HG02840 (cell line): Measurements from ENCODE around the gene GYPC.
"Not testable (repeated sequence)": the region's sequence is repeated elsewhere in the genome, so short reads cannot be mapped to it uniquely, and the experiment has no call there.

ENCODE experiments used
- ATAC-seq: cut with Tn5 transposase; IDR thresholded peaks from one replicate; pipeline ENCODE4 v1.9.1; 2021; ENCODE audit warnings: mild to moderate bottlenecking, moderate library complexity, moderate number of reproducible peaks; ENCODE audit not compliant: unreplicated experiment, low FRiP score

Gene GYPC

GRCh38 chr2:126655500-126656430, at the start of gene GYPC:
GYPC (plus strand) TSS chr2:126656158; CDS start chr2:126656264, 106 bp downstream.
- ATAC-seq: peak; percentile 37

DNA sequence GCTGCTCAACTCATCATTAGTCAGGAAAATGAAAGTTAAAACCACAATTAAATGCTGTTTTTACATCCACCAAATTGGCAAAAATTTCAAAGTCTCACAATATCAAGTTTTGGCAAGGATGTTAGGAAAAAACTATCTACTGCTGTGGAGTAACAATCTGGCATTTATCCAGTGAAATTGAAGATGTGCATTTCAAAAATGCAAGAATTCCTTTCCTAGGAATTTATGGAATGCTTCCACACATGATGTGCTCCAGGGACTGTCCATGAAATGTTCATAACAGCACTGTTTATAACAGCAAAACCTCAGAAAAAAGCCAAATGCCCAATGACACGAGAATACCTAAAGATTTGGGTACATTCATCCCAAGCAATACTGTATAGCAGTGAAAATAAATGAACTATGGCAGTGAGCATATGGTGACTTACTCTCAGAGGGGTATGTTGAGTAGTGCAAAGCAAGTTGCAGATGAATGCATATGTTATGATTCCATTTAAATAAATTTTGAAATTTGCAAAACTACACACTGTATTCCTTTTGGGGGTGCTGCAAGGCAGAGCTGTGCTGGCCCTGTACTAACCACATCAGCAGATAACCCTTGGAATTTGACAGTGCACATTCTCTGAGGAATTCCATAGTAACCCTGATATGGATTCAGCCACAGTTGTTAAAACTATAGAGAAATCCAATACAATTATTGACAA, 41.3 kb upstream of the GYPC start:
- no peak for ATAC-seq

DNA sequence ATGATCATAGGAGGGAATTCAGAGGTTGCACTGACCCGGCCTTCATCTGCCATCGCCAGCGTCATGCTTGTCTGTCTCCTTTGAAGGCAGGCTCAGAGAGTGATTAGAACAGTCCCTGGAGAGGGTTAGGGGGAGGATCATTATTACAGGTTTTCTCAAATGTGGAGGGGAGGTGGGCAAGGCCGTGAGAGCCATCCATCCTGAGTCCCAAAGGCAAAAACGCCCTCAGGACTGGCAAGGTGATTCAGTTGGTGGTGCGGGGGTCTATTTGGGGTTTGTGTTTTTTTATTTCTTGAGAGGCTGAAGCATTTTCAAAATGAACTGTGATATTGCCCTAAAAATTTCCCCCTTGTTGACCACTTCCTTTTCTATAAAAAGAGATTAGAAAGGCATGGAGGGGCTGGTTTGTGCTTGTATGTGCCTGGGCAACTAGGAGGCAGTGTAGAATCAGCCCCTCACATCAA, 39.3 kb upstream of the GYPC start:
- ATAC-seq: no peak

- no peak for ATAC-seq
Measured at GRCh38 chr2:126620302-126620701, 35.7 kb upstream of the GYPC start.

DNA sequence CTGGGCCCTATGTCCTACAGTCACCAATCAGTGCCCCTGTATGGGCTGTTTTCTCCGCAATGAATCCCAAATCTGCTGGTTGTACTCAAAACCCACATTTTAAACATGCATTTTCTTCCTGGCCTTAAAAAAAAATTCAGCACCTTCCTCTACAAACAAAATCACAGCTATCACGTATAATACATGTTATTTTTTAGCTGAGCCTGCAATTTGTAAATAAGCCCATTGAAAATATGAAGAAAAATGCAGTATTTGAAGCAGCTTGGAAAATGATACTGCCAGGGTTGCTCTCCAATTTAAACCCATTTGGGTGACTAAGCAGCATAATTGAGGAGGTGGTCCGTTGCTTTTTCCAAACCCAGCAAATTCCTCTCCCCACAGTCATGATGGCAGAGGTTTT, 33.0 kb upstream of the GYPC start:
- no peak for ATAC-seq

DNA sequence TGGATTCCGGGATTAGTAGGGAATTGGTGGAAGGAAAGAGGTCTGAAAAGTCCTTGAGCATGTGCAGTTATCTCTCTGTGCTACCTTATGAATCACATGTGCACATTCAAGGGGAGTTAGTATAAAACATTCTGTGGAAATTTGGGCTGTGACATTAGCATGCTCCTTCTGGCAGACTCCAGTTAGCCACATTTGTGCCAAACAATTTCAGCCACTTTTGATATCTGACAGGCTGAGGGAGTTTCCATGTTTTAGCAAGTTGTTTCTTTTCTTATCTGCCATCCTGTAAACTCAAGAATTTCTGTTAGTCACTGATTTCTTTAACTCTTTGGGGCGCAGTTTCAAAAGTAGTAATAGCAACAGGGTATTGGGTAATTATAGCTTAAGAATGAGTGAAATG, 28.3 kb upstream of the GYPC start:
- ATAC-seq: no peak

DNA sequence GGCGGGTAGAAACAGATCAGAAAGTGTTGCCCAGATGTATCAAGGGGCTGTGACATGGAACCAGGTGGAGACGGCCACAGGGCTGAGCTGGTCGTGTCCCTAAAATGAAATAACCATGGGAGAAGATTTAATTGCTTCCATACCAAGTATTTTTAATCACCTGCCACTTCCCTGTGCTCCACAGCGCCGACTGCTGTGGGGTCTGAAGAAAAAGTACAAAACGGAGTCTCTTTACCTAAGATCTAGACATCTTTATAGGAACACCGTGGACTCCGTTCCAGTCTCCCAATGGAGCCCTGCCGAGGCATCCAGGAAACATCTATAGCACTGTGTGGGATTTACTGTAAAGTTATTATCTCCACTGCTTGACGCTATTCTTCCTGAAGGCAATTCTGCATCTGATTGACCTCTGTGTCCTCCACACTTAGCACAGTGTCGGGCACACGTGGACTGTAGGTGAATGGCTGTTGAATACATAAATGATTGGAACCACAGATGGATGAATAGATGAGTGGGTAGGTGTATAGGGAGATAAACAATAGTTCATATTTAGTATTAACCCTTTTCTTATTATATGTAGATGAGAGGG, 21.6 kb upstream of the GYPC start:
- no peak for ATAC-seq

DNA sequence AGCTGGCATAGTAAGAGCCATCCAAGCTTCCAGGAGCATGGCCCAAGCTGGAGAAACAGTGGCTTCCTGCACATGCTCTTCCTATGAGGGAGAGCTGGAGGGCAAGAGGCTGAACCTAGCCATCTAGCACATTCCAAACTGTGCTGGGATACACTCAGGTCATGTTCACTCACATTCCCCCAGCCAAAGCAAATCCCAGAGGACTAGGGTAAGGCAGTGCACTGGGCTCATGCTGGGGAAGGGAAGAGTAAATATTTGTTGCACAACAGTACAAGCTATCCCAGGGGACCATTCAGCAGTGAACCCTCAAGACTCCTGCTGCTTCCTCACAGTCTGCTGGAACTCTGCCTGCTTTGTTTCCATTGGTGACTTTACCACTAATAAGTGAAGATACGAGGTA, 20.7 kb upstream of the GYPC start:
- no peak for ATAC-seq

DNA sequence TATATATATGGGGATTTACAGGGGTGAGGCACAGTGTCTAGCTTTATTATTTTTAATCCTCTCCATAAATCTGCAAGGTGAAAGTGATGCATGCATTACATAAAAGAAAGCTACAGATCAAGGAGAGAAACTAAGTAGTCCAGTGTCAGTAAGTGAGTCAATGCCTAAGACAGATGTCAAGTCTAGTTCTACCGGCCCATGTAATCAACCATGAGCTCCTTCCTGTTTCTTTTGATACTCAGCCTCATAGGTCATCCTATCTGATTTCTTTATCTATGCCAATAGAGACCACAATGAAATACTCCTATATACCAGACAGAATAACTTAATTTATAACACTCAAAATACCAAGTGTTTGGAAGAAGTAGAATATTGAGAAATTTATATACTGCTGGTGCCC, 20.2 kb upstream of the GYPC start:
- ATAC-seq: no peak

DNA sequence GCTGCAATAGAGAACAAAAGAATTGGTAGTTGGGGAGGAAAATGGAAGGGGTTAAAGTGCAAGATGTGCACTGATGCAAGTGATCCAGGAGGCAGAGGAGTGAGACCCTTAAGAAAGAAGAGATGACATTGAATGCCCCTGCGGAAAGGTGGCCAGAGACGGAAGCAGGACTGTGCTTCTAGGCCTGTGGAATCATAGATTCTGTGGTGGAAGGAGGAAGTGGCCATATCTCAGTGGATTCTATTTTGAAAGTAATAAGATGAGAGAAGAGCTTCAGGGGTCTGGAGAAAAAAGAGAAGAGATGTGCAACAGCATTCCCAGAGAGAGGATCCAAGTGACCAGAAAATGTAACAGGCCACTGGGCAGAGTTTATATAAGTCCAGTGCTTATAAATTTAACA, 18.6 kb upstream of the GYPC start:
- no peak for ATAC-seq

GRCh38 chr2:126638746-126639145, 17.2 kb upstream of the GYPC start:
- ATAC-seq: no peak

DNA sequence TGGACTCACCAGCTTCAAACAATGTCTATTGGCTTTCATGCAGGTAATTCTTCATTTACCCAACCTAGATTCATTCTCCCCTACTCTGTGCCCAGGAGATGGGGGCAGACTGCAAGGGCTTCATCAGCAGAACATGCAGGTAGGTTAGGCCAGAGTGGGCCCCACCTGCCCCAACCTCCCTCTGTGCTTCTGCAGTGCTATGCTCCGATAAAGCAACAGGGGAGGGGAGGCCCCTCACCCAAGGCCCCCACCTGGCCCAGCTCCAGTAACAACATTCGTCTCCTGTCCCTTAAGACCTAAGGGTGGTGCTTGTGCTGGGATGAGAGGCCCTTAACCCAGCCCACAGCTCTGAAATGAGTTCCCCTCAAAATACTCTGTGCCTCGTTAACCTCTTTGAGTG, 16.7 kb upstream of the GYPC start:
- ATAC-seq: no peak

- not testable (repeated sequence) for ATAC-seq
Measured at GRCh38 chr2:126641294-126641693, 14.7 kb upstream of the GYPC start.

DNA sequence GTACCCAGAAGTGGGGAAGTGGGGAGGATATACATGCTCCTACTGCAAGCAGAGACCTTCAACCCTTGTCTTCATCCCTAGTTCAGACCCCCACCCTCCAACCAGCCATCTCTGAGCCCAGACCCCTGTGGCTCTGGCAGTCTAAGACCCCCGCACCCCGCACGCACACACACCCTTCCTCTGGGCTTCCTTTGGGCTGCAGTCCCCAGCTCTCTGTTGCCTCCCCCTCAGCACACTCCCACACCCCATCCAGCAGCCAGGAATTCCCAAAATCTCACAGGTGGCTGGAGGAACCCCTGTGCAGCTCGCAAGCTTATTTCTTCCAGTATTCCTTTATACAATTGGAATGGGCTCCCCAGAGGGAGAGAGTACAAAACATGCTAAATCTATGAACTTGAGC, 13.9 kb upstream of the GYPC start:
- no peak for ATAC-seq

DNA sequence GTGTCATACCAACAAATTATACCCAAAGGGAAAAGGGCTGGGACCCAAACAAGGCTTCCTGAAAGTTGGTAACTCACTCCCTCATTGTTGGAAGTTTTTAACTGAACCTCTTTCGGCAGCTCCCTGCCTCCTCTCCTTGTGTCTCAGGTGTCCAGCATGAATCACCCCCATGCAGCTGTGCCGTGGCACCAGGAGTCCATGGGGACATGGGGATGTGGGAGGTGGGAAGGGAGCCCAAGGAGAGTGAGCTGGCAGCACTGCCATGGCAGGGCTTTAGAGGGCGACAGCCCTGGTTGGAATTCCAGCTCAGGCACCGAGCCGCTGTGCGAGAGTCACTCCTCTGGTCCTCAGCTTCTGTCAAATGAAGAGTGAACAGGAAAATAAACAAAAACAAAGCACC, 12.5 kb upstream of the GYPC start:
- no peak for ATAC-seq

- ATAC-seq: no peak
Measured at GRCh38 chr2:126643972-126644371, 12.0 kb upstream of the GYPC start.

DNA sequence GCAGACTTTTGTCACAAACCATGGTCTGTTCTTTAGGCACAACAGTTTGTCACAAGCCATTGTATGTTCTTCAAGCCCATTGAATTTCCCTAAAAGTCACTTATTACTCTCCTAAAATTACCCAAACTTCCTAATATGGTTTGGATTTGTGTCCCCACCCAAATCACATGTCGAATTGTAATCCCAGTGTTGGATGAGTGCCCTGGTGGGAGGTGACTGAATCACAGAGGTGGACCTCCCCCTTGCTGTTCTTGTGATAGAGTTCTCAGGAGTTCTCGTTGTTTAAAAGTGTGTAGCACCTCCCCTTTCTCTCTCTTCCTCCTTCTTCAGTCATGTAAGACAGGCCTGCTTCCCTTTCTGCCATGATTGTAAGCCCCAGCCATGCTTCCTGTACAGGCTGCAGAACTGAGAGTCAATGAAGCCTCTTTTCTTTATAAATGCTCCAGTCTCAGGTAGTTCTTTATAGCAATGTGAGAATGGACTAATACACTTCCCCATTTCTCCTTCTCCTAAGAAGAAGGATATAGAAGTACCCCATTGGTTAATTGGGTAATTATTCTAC, 11.2 kb upstream of the GYPC start:
- peak; percentile 53 for ATAC-seq

GRCh38 chr2:126645211-126645618, 10.7 kb upstream of the GYPC start:
- peak; percentile 46 for ATAC-seq

DNA sequence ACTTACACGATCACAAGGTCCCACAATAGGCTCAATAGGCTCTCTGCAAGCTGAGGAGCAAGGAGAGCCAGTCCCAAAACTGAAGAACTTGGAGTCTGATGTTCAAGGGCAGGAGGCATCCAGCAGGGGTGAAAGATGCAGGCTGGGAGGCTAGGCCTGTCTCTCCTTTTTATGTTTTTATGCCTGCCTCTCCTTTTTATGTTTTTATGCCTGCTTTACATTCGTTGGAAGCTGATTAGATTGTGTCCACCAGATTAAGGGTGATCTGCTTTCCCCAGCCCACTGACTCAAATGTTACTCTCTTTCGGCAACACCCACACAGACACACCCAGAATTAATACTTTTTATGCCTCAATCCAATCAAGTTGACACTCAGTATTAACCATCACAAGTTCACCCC, 9.9 kb upstream of the GYPC start:
- ATAC-seq: no peak

GRCh38 chr2:126647714-126648344, 8.1 kb upstream of the GYPC start:
- not testable (repeated sequence) for ATAC-seq
